K562 (cell line): ENCODE results near the gene VEZF1. TPM values are rescaled to one million over a fixed set of nuclear protein-coding genes. Genes with fewer than 3 reads are reported as not detected.

Experiments
- BCOR ChIP-seq: fragments of 450-650 bp; IDR thresholded peaks from 2 replicates; pipeline ENCODE4 v1.6.1; 2016
- GATA2 ChIP-seq: sonication (generic); formaldehyde crosslinking; IDR thresholded peaks from 2 replicates; pipeline ENCODE4 v1.4.0; 2020; ENCODE audit warnings: mild to moderate bottlenecking, missing genetic modification reagents
- JUNB ChIP-seq: fragments of 450-650 bp; formaldehyde crosslinking; conservative IDR thresholded peaks from 2 replicates; pipeline ENCODE4 v1.4.0; 2020; ENCODE audit warnings: mild to moderate bottlenecking
- NR2C1 ChIP-seq, 2 experiments: fragments of 450-650 bp; IDR thresholded peaks; 2 replicates each; pipeline ENCODE4 v1.6.1; 2017; ENCODE audit warnings: mild to moderate bottlenecking in 2 of 2, antibody characterized with exemption in 1 of 2, inconsistent platforms in 1 of 2, missing compliant biosample characterization in 1 of 2, missing genetic modification characterization in 1 of 2
- PHTF2 ChIP-seq: fragments of 250-450 bp; sonication (Bioruptor Pico); IDR thresholded peaks from 2 replicates; pipeline ENCODE4 v1.5.0; 2021; ENCODE audit warnings: mild to moderate bottlenecking
- ZNF584 ChIP-seq: fragments of 200-800 bp; sonication (Bioruptor generic); IDR thresholded peaks from 2 replicates; pipeline ENCODE4 v1.6.1; 2016; ENCODE audit warnings: low read depth, mild to moderate bottlenecking, missing genetic modification characterization, missing compliant biosample characterization
- ZNF75A ChIP-seq: fragments of 450-650 bp; formaldehyde crosslinking; IDR thresholded peaks from 2 replicates; pipeline ENCODE4 v1.4.0; 2020; ENCODE audit warnings: mild to moderate bottlenecking
- polyA plus RNA-seq, 8 experiments: library from polyadenylated mRNA; depleted of rRNA in 4 of 8; stranded (reverse) in 5 of 8; unstranded in 3 of 8; fragments of >200 nt; fragmentation: Nextera tagmentation in 2 of 8; fragmentation: Illumina TruSeq in 1 of 8; extraction: Ambion mirVana in 2 of 8; extraction: Trizol in 1 of 8; gene quantifications; 2 replicates each; pipeline versions ENCODE4 v1.2.1 to v1.2.3, GENCODE V29; 2011 to 2014; ENCODE audit warnings: inconsistent platforms in 1 of 8, missing spikeins in 1 of 8
- total RNA-seq, 7 experiments: library from RNA; depleted of rRNA in 6 of 7; stranded (reverse); fragments of >200 nt in 6 of 7; fragmentation: Illumina TruSeq in 2 of 7; extraction: Trizol in 2 of 7; gene quantifications; 2 replicates each; pipeline versions ENCODE4 v1.2.1 to v1.2.3, GENCODE V29; 2011 to 2021; ENCODE audit warnings: low replicate concordance in 1 of 7
- TF ChIP-seq, protein P1 (sequence below): sonication (generic); formaldehyde crosslinking; IDR thresholded peaks from 2 replicates; pipeline ENCODE4 v1.8.0; 2022; ENCODE audit warnings: mild to moderate bottlenecking, missing genetic modification reagents
- TF ChIP-seq, protein P2 (sequence below): IDR thresholded peaks from 2 replicates; pipeline ENCODE4 v1.6.1; 2016; ENCODE audit warnings: missing genetic modification characterization, missing compliant biosample characterization

Gene VEZF1
- total and polyA plus RNA-seq, 9 of the 15 experiments (the other 6 are each of a cell fraction or from before 2014, with no cell fraction given): 9.5 to 33.4 (median 22.1) TPM

DNA sequence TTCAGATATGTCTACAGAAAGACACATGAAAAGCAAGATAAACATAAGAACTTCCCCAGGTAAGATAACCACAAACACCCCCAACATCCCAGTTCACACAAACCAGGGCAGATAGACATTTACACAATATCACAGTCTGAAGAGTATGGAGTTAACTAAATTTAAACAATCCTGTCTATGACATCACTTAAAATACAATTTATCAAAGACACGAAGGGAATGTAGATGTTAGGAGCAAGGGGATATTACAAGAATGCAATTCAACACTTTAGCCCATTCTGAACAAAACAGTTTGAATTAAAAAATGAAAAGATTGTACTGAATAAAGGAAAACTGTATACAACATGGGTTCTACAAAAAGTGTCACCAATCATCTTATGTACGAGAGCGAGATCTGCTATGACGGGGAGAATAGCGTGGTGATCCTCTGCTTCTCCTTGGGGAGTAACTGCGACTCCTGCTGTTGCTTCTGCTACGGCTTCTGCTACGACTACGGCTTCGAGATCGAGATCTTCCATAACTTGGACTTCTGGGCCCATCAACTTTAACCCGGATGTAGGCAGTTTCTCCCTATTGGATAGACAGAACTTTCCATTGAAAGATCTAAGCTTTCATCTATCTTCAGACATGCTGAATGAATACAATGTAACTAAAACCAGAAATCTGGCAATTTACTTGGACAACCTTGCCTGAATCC is 17.1 kb upstream of the VEZF1 start (continued):
- TF ChIP-seq GATA2 (CRISPR knock-in tag): 0 out of 2 replicates have a peak, but pooled peaks have one; percentile 13
- TF ChIP-seq ZNF75A (CRISPR knock-in tag): no peak
- no peak for TF ChIP-seq JUNB
- TF ChIP-seq, protein P1, sequence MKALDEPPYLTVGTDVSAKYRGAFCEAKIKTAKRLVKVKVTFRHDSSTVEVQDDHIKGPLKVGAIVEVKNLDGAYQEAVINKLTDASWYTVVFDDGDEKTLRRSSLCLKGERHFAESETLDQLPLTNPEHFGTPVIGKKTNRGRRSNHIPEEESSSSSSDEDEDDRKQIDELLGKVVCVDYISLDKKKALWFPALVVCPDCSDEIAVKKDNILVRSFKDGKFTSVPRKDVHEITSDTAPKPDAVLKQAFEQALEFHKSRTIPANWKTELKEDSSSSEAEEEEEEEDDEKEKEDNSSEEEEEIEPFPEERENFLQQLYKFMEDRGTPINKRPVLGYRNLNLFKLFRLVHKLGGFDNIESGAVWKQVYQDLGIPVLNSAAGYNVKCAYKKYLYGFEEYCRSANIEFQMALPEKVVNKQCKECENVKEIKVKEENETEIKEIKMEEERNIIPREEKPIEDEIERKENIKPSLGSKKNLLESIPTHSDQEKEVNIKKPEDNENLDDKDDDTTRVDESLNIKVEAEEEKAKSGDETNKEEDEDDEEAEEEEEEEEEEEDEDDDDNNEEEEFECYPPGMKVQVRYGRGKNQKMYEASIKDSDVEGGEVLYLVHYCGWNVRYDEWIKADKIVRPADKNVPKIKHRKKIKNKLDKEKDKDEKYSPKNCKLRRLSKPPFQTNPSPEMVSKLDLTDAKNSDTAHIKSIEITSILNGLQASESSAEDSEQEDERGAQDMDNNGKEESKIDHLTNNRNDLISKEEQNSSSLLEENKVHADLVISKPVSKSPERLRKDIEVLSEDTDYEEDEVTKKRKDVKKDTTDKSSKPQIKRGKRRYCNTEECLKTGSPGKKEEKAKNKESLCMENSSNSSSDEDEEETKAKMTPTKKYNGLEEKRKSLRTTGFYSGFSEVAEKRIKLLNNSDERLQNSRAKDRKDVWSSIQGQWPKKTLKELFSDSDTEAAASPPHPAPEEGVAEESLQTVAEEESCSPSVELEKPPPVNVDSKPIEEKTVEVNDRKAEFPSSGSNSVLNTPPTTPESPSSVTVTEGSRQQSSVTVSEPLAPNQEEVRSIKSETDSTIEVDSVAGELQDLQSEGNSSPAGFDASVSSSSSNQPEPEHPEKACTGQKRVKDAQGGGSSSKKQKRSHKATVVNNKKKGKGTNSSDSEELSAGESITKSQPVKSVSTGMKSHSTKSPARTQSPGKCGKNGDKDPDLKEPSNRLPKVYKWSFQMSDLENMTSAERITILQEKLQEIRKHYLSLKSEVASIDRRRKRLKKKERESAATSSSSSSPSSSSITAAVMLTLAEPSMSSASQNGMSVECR: peak; percentile 19; the same call in 1 of the 2 replicates
- peak; percentile 42; the same call in 1 of the 2 replicates for TF ChIP-seq NR2C1 (IDR thresholded peaks at IDR 0.05)
- peak; percentile 70 for TF ChIP-seq NR2C1 (tag; IDR thresholded peaks at IDR 0.05)
- TF ChIP-seq, protein P2, sequence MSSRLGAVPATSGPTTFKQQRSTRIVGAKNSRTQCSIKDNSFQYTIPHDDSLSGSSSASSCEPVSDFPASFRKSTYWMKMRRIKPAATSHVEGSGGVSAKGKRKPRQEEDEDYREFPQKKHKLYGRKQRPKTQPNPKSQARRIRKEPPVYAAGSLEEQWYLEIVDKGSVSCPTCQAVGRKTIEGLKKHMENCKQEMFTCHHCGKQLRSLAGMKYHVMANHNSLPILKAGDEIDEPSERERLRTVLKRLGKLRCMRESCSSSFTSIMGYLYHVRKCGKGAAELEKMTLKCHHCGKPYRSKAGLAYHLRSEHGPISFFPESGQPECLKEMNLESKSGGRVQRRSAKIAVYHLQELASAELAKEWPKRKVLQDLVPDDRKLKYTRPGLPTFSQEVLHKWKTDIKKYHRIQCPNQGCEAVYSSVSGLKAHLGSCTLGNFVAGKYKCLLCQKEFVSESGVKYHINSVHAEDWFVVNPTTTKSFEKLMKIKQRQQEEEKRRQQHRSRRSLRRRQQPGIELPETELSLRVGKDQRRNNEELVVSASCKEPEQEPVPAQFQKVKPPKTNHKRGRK (tag): no peak
- TF ChIP-seq BCOR: no peak
- TF ChIP-seq PHTF2 (CRISPR knock-in tag): no peak
- no peak for TF ChIP-seq ZNF584
